ENCODE measurements around the gene NUCB1. TPM values are rescaled to one million over a fixed set of nuclear protein-coding genes. Genes with fewer than 3 reads are reported as not detected.

Gene NUCB1
- total and polyA plus RNA-seq, 8 donors, result 68.9 to 503 (median 123) TPM

GRCh38 chr19:48945817-48946216 is 45.7 kb downstream of the NUCB1 start:
- H3K27me3 ChIP-seq, result no peaks in the 10 kb centered on the region
- peaks cover 0 to 14% (median 7%) of the 10 kb centered on the region in 4 donors for H3K9me3 ChIP-seq
- no peak overlapping the region for H3K27ac ChIP-seq
- DNase-seq, result no peak
- H3K36me3 ChIP-seq, result no peaks in the 10 kb centered on the region
- TF ChIP-seq EP300 (IDR thresholded peaks at IDR 0.05), result no peak
- 84 to 96% (median 88%) methylated on average over 2 of the region's 2 CpGs for WGBS, 5 donors
- no peaks in the 10 kb centered on the region for H3K4me1 ChIP-seq
- H3K4me3 ChIP-seq, result no peak overlapping the region
- intact Hi-C loops (cut with DNase I; ENCODE audit: low total_unique reads), result no loop called here

GRCh38 chr19:48946463-48947257 is 46.5 kb downstream of the NUCB1 start:
- no peak for DNase-seq
- H3K27ac ChIP-seq, result no peak overlapping the region
- 54 to 64% (median 62%) methylated on average over 2 to 9 of the region's 9 CpGs for WGBS, 5 donors
- H3K4me3 ChIP-seq, result no peak overlapping the region
- no peaks in the 10 kb centered on the region for H3K27me3 ChIP-seq
- intact Hi-C loops (cut with DNase I; ENCODE audit: low total_unique reads), result no loop called here
- no peaks in the 10 kb centered on the region for H3K36me3 ChIP-seq
- no peaks in the 10 kb centered on the region for H3K4me1 ChIP-seq
- no peak for TF ChIP-seq POLR2A (IDR thresholded peaks at IDR 0.05)
- no peak for TF ChIP-seq POLR2AphosphoS5 (IDR thresholded peaks at IDR 0.05)
- TF ChIP-seq CTCF (IDR thresholded peaks at IDR 0.05), result no peak
- no peak for TF ChIP-seq EP300 (IDR thresholded peaks at IDR 0.05)
- H3K9me3 ChIP-seq, result peaks cover 0 to 8% (median 3%) of the 10 kb centered on the region in 4 donors

- WGBS, 5 donors, result 88 to 100% (median 97%) methylated on average over 2 to 3 of the region's 3 CpGs
- Histone ChIP-seq H3K9me3 (peaks cover 0 to 8% (median 3%) of the 10 kb centered on the region in 4 donors), H3K36me3 (no peaks in the 10 kb centered on the region), H3K4me3 (no peak overlapping the region), H3K4me1 (no peaks in the 10 kb centered on the region), H3K27me3 (no peaks in the 10 kb centered on the region), H3K27ac (no peak overlapping the region)
- no peak for TF ChIP-seq POLR2AphosphoS5 (IDR thresholded peaks at IDR 0.05)
- TF ChIP-seq EP300 (IDR thresholded peaks at IDR 0.05), result no peak
- TF ChIP-seq CTCF (IDR thresholded peaks at IDR 0.05), result no peak
- no peak for TF ChIP-seq POLR2A (IDR thresholded peaks at IDR 0.05)
- no peak for DNase-seq
- intact Hi-C loops (cut with DNase I; ENCODE audit: low total_unique reads), result no loop called here
These were observed 47.1 kb downstream of the NUCB1 start for GRCh38 chr19:48947258-48947542.

GRCh38 chr19:48950159-48950558 is 50.0 kb downstream of the NUCB1 start:
- intact Hi-C loops (cut with DNase I; ENCODE audit: low total_unique reads), result no loop called here
- Histone ChIP-seq H3K27me3 (no peaks in the 10 kb centered on the region), H3K27ac (no peak overlapping the region), H3K36me3 (no peaks in the 10 kb centered on the region), H3K9me3 (peaks cover 0 to 8% (median 3%) of the 10 kb centered on the region in 4 donors), H3K4me1 (peaks cover 0 to 15% (median 7%) of the 10 kb centered on the region in 4 donors), H3K4me3 (no peak overlapping the region)
- TF ChIP-seq POLR2A (IDR thresholded peaks at IDR 0.05), result no peak
- 56 to 89% (median 79%) methylated on average over 3 of the region's 3 CpGs for WGBS, 5 donors
- DNase-seq, result peak in 1 of 2 donors; percentile 43

GRCh38 chr19:48950830-48951519 is 50.9 kb downstream of the NUCB1 start:
- H3K4me1 ChIP-seq, result peaks cover 7 to 23% (median 15%) of the 10 kb centered on the region in 4 donors
- H3K9me3 ChIP-seq, result peaks cover 0 to 8% (median 3%) of the 10 kb centered on the region in 4 donors
- H3K27ac ChIP-seq, result peak overlapping the region in 1 of 5 donors; percentile 9
- peak in 1 of 2 donors; percentile 64 for DNase-seq
- H3K36me3 ChIP-seq, result peaks cover 0 to under 1% (median under 1%) of the 10 kb centered on the region in 4 donors
- no peak overlapping the region for H3K4me3 ChIP-seq
- WGBS, 5 donors, result 27 to 44% (median 29%) methylated on average over 9 of the region's 9 CpGs
- H3K27me3 ChIP-seq, result no peaks in the 10 kb centered on the region
- intact Hi-C loops (cut with DNase I; ENCODE audit: low total_unique reads), result no loop called here
- TF ChIP-seq POLR2A (IDR thresholded peaks at IDR 0.05), result no peak
- TF ChIP-seq EP300 (IDR thresholded peaks at IDR 0.05), result no peak
- TF ChIP-seq CTCF (IDR thresholded peaks at IDR 0.05), result no peak
- TF ChIP-seq POLR2AphosphoS5 (IDR thresholded peaks at IDR 0.05), result no peak

Data from stomach (tissue), 9 donors.